OCI-LY3 (cell line): ENCODE measurements around the gene C16orf78.

Experiments
- EZH2phosphoT487 ChIP-seq: fragments of 200-600 bp; shearing (Covaris generic); IDR thresholded peaks from 2 replicates; pipeline ENCODE4 v1.6.1; 2018; ENCODE audit warnings: antibody characterized with exemption, mixed run types, low read depth
- TF ChIP-seq, protein P1 (sequence below): fragments of 200-600, 300-600 bp; sonication (generic); IDR thresholded peaks from 2 replicates; pipeline ENCODE4 v1.5.1; 2014; ENCODE audit warnings: antibody characterized with exemption, low read length, low read depth

DNA sequence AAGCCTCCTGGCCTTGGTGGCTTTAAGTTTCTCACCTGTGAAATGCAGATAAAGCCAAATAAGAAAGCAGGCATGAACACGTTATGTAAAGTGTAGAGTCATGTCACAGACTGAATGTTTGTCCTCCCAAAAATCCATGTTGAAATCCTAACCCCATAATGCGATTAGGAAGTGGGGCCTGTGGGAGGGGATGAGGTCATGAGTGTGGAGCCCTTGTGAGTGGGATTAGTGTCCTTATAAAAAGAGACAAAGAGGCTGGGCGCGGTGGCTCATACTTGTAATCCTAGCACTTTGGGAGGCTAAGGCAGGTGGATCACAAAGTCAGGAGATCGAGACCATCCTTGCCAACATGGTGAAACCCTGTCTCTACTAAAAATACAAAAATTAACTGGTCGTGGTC lies 19.5 kb upstream of the C16orf78 start:
- TF ChIP-seq, protein P1, sequence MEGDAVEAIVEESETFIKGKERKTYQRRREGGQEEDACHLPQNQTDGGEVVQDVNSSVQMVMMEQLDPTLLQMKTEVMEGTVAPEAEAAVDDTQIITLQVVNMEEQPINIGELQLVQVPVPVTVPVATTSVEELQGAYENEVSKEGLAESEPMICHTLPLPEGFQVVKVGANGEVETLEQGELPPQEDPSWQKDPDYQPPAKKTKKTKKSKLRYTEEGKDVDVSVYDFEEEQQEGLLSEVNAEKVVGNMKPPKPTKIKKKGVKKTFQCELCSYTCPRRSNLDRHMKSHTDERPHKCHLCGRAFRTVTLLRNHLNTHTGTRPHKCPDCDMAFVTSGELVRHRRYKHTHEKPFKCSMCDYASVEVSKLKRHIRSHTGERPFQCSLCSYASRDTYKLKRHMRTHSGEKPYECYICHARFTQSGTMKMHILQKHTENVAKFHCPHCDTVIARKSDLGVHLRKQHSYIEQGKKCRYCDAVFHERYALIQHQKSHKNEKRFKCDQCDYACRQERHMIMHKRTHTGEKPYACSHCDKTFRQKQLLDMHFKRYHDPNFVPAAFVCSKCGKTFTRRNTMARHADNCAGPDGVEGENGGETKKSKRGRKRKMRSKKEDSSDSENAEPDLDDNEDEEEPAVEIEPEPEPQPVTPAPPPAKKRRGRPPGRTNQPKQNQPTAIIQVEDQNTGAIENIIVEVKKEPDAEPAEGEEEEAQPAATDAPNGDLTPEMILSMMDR = no peak
- no peak for TF ChIP-seq EZH2phosphoT487
